Panc1 (cell line): ENCODE data around the gene USF3. TPM values are rescaled to one million over a fixed set of nuclear protein-coding genes. Genes with fewer than 3 reads are reported as not detected.

Source experiments
- ATAC-seq: fragments of 200-7000 bp; cut with Tn5 transposase; 2 replicates; pipeline ENCODE4 v1.9.1; 2020; ENCODE audit warnings: mild to moderate bottlenecking, moderate library complexity
- BruUV-seq: library from RNA; stranded (reverse); fragments of 400-500 nt; replicated peaks from 2 replicates; lab custom pipeline; 2021; lab: Mats Ljungman, UMichigan
- CTCF ChIA-PET: fragments of 300-600 bp; sonication (Branson Sonifier 250); formaldehyde crosslinking; loops from one replicate; lab custom pipeline; 2022; ENCODE audit warnings: antibody characterized with exemption; lab: Charles Lee
- POLR2A ChIA-PET: fragments of 300-600 bp; sonication (Branson Sonifier 250); formaldehyde crosslinking; loops from one replicate; lab custom pipeline; 2022; ENCODE audit warnings: antibody characterized with exemption; lab: Charles Lee
- DNase-seq: peaks from one replicate; pipeline ENCODE4 v3.0.0-alpha.2; 2010; ENCODE audit warnings: low read depth, low spot score
- H3K27ac ChIP-seq: 2 replicates; pipeline ENCODE4 v1.5.1; 2011; ENCODE audit warnings: mild to moderate bottlenecking, low read length, inconsistent platforms
- H3K27me3 ChIP-seq: fragments of 200-500 bp; sonication (Bioruptor generic); 2 replicates; pipeline ENCODE4 v1.6.0; 2014; ENCODE audit warnings: low read length, inconsistent platforms; ENCODE audit not compliant: control insufficient read depth, insufficient read depth
- H3K36me3 ChIP-seq: fragments of 200-500 bp; sonication (Bioruptor generic); 2 replicates; pipeline ENCODE4 v1.5.1; 2014; ENCODE audit warnings: inconsistent platforms, mild to moderate bottlenecking, low read length, moderate library complexity; ENCODE audit not compliant: control insufficient read depth, insufficient read depth
- H3K4me1 ChIP-seq: 2 replicates; pipeline ENCODE4 v1.5.1; 2011; ENCODE audit warnings: inconsistent platforms, mild to moderate bottlenecking, low read length, moderate library complexity; ENCODE audit not compliant: control insufficient read depth, insufficient read depth
- H3K4me3 ChIP-seq, 2 experiments: 2 replicates each; pipeline ENCODE4 v1.5.1; 2011 to 2012; ENCODE audit warnings: low read depth in 2 of 2, low read length in 2 of 2, mild to moderate bottlenecking in 2 of 2, inconsistent platforms in 1 of 2, moderate library complexity in 1 of 2
- H3K9me3 ChIP-seq: fragments of 200-500 bp; sonication (Bioruptor generic); 2 replicates; pipeline ENCODE4 v1.5.1; 2014; ENCODE audit warnings: low read depth, mild to moderate bottlenecking, inconsistent platforms, low read length, moderate library complexity; ENCODE audit not compliant: control insufficient read depth, insufficient read depth
- POLR2AphosphoS5 ChIP-seq: IDR thresholded peaks from 2 replicates; pipeline ENCODE4 v1.6.1; 2012; ENCODE audit warnings: mild to moderate bottlenecking, low read depth, low read length, moderate library complexity
- REST ChIP-seq, 2 experiments: IDR thresholded peaks; 2 replicates each; pipeline ENCODE4 v1.6.1; 2011 to 2012; ENCODE audit warnings: low read depth in 2 of 2, control low read depth in 1 of 2, low read length in 1 of 2, mild to moderate bottlenecking in 1 of 2, moderate library complexity in 1 of 2; ENCODE audit not compliant: insufficient read depth in 1 of 2
- SIN3A ChIP-seq: IDR thresholded peaks from 2 replicates; pipeline ENCODE4 v1.6.1; 2012; ENCODE audit warnings: low read depth, mild to moderate bottlenecking, low read length, moderate library complexity, borderline replicate concordance; ENCODE audit not compliant: insufficient read depth
- TCF7L2 ChIP-seq: IDR thresholded peaks from 2 replicates; pipeline ENCODE4 v1.6.1; 2011; ENCODE audit warnings: mild to moderate bottlenecking, low read depth, low read length, inconsistent platforms
- in situ Hi-C: cut with HindIII; loops from 2 replicates; pipeline ENCODE4 v1.10.0; 2016; ENCODE audit warnings: low sequenced_read_pairs, low pct_unique_long_range_greater_than_20kb
- intact Hi-C: fragments of 100-400 bp; cut with micrococcal nuclease; formaldehyde crosslinking; loops from one replicate; pipeline ENCODE4 v1.10.0; 2022; ENCODE audit not compliant: unreplicated experiment
- total RNA-seq: library from RNA; stranded (reverse); gene quantifications from one replicate; pipeline ENCODE4 v1.2.1, GENCODE V29; 2021; ENCODE audit not compliant: unreplicated experiment
- TF ChIP-seq, protein P1 (sequence below): fragments of 450-650 bp; IDR thresholded peaks from 2 replicates; pipeline ENCODE4 v1.5.1; 2017; ENCODE audit warnings: mild to moderate bottlenecking

Gene USF3
- total RNA-seq, 1 experiment from 2014 or later: 18.2 TPM

DNA sequence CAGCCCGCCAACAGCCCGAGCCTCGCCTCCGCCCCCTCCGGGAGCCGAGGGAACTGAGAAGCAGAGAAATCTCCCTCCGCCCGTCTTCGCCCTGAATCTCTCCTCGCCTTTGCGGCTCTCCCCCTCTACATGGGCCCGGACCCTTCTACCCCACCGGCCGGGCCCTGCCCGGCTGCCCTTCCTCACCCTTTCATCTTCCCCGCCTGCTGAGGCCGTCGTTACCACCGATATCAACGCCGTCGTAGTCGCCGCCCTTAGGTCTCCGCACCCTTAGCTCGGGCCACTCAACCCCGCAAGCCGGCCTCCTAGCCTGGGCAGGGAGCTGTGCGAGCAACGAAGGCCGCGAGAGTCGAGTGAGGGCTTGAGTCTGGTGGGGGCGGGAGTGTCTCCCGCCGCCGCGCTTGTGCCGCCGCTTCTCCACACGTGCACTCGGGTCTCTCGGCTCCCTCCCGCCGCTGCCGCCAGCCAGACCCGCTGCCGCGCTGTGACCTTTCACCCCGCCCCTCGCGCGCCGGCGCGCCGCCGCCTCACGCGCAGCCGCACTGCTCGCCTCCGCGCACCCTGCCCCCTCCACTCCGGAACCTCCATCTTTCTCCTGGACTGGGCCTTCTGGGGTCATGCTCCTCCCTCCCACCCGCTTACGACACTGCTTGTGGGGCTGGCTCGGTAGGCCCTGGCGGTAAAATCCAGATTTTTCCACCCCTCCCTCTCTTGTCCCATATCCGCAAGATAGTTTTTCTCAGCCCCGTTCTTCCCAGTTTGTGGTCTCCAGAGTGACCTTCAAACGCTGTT is 49.5 kb upstream of the USF3 start, which contains the start of gene NAA50:
Gene NAA50, minus strand, starts transcription at position 494 of the 792 bp plus-strand sequence. Its CDS starts 300 bp downstream, at position 194.
- H3K27me3 ChIP-seq: no peaks in the 10 kb centered on the region
- no peaks in the 10 kb centered on the region; the same call in 1 of the 2 replicates for H3K36me3 ChIP-seq
- BruUV-seq: no TSS peak
- POLR2A ChIA-PET: interaction anchor here (0.6 to 0.9 kb wide), 2 partner anchors 11 to 15 kb away, joined by 4 to 9 read pairs; no protein-coding TSS in a partner anchor
- in situ Hi-C loops (no loop called here), intact Hi-C loops (loop anchor here (10.0 kb wide), 1 partner anchor 251 kb away; no protein-coding TSS in a partner anchor)
- DNase-seq (no peak), ATAC-seq (peak; percentile 90)
- peak within 1 kb of the TSS; percentile 100 for H3K27ac ChIP-seq
- TF ChIP-seq, protein P1, sequence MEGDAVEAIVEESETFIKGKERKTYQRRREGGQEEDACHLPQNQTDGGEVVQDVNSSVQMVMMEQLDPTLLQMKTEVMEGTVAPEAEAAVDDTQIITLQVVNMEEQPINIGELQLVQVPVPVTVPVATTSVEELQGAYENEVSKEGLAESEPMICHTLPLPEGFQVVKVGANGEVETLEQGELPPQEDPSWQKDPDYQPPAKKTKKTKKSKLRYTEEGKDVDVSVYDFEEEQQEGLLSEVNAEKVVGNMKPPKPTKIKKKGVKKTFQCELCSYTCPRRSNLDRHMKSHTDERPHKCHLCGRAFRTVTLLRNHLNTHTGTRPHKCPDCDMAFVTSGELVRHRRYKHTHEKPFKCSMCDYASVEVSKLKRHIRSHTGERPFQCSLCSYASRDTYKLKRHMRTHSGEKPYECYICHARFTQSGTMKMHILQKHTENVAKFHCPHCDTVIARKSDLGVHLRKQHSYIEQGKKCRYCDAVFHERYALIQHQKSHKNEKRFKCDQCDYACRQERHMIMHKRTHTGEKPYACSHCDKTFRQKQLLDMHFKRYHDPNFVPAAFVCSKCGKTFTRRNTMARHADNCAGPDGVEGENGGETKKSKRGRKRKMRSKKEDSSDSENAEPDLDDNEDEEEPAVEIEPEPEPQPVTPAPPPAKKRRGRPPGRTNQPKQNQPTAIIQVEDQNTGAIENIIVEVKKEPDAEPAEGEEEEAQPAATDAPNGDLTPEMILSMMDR: no peak
- TF ChIP-seq TCF7L2 (peak; percentile 91), POLR2AphosphoS5 (peak; percentile 88), SIN3A (peak; percentile 68; the same call in 1 of the 2 replicates), REST (IDR thresholded peaks at IDR 0.05; ENCODE audit: insufficient read depth in 1 of 2, low read depth in 2 of 2, low read length in 1 of 2) (no peak)
- peaks cover 49% of the 10 kb centered on the region for H3K4me1 ChIP-seq
- CTCF ChIA-PET: interaction anchor here (0.6 to 1.8 kb wide), 4 partner anchors 10 to 412 kb away, joined by 4 to 14 read pairs (median 8); partner anchors contain the start of gene USF3
- no peaks in the 10 kb centered on the region for H3K9me3 ChIP-seq
- H3K4me3 ChIP-seq: peak within 1 kb of the TSS; percentile 97 to 99

GRCh38 chr3:113744941-113745755 is 48.7 kb upstream of the USF3 start:
- BruUV-seq: TSS peak; percentile 59
- intact Hi-C loops: loop anchor here (10.0 kb wide), 1 partner anchor 250 kb away; no protein-coding TSS in a partner anchor

More at GRCh38 chr3:113744941-113745755, 48.7 kb upstream of the USF3 start:
- peaks cover 52% of the 10 kb centered on the region for H3K4me1 ChIP-seq
- H3K27ac ChIP-seq: peak overlapping the region; percentile 100
- no peaks in the 10 kb centered on the region for H3K27me3 ChIP-seq
- peak; percentile 74 for ATAC-seq
- no peaks in the 10 kb centered on the region for H3K9me3 ChIP-seq
- DNase-seq: peak; percentile 84
- TF ChIP-seq, protein P1: peak; percentile 88
- TF ChIP-seq TCF7L2 (no peak), POLR2AphosphoS5 (peak; percentile 60; the same call in 1 of the 2 replicates), REST (IDR thresholded peaks at IDR 0.05; ENCODE audit: insufficient read depth in 1 of 2, low read depth in 2 of 2, low read length in 1 of 2) (no peak), SIN3A (peak; percentile 78; the same call in 1 of the 2 replicates)
- ChIA-PET POLR2A (no interaction called here), CTCF (interaction anchor here (0.5 to 1.8 kb wide), 6 partner anchors 9 to 99 kb away, joined by 3 to 11 read pairs (median 4); partner anchors contain the start of gene USF3)
- H3K36me3 ChIP-seq: no peaks in the 10 kb centered on the region; the same call in 1 of the 2 replicates
- in situ Hi-C loops: no loop called here
- H3K4me3 ChIP-seq: peak overlapping the region; percentile 97 to 99
